Astrocyte (in vitro differentiated cells and primary cell): ENCODE data around the gene KCTD12.

Experiments
- CTCF ChIP-seq: IDR thresholded peaks from 2 replicates; pipeline ENCODE4 v1.5.1; 2011; ENCODE audit warnings: low read depth, mild to moderate bottlenecking, inconsistent platforms, low read length, moderate library complexity; ENCODE audit not compliant: insufficient read depth
- EZH2 ChIP-seq: IDR thresholded peaks from 2 replicates; pipeline ENCODE4 v1.6.1; 2012; ENCODE audit warnings: mild to moderate bottlenecking, low read length, inconsistent platforms; ENCODE audit not compliant: insufficient read depth

- TF ChIP-seq CTCF (no peak), EZH2 (no peak)
These were observed 55.4 kb downstream of the KCTD12 start for GRCh38 chr13:76830805-76831204.
